ENCODE data around the gene UXS1. TPM values are rescaled to one million over a fixed set of nuclear protein-coding genes. Genes with fewer than 3 reads are reported as not detected.

UXS1 gene
- polyA plus RNA-seq, 1 of the 3 experiments (the other 2 are of a cell fraction): 55.9 TPM

- 85% methylated on average over 3 of the region's 6 CpGs for WGBS (ENCODE audit: low lambda C conversion rate)
- no peaks in the 10 kb centered on the region for H3K27me3 ChIP-seq (ENCODE audit: insufficient read depth)
- H3K9me2 ChIP-seq: no peaks in the 10 kb centered on the region
- H3F3A ChIP-seq (replicated peaks; ENCODE audit: insufficient read depth): no peaks in the 10 kb centered on the region
- no peak overlapping the region for H3K27ac ChIP-seq (ENCODE audit: low read depth in 2 of 2, low read length in 1 of 2)
- POLR2A ChIA-PET: no interaction called here
- H3K9me3 ChIP-seq: no peaks in the 10 kb centered on the region
- CTCF ChIA-PET: no interaction called here
- H3K4me2 ChIP-seq: no peak overlapping the region
- peaks cover 5 to 30% of the 10 kb centered on the region in 2 experiments for H3K36me3 ChIP-seq (replicated peaks in 1 of 2; ENCODE audit: control insufficient read depth in 1 of 2, insufficient read depth in 2 of 2, low read length in 1 of 2)
- H2AFZ ChIP-seq (ENCODE audit: low read depth): no peak overlapping the region
- H3K4me3 ChIP-seq (ENCODE audit: low read depth in 2 of 2, low read length in 1 of 2): no peak overlapping the region
- H3K4me1 ChIP-seq (ENCODE audit: control insufficient read depth in 1 of 2, insufficient read depth in 2 of 2, low read depth in 1 of 2, low read length in 1 of 2): no peaks in the 10 kb centered on the region; a peak in 1 of 4 replicates
- H3K9ac ChIP-seq: no peak overlapping the region
- no peak for DNase-seq
- no peak for TF ChIP-seq ZBTB33 (IDR thresholded peaks at IDR 0.05; ENCODE audit: borderline replicate concordance, low read depth)
- no peak for TF ChIP-seq CTCF (IDR thresholded peaks at IDR 0.05)
- TF ChIP-seq SIN3A (IDR thresholded peaks at IDR 0.05; ENCODE audit: borderline replicate concordance, low read depth, low read length): no peak
- TF ChIP-seq FOSL2 (IDR thresholded peaks at IDR 0.05; ENCODE audit: borderline replicate concordance, low read depth): no peak
- TF ChIP-seq RFX5 (IDR thresholded peaks at IDR 0.05; ENCODE audit: low read length): no peak
- no peak for TF ChIP-seq GABPA (IDR thresholded peaks at IDR 0.05; ENCODE audit: low read depth)
- TF ChIP-seq FOXM1 (IDR thresholded peaks at IDR 0.05; ENCODE audit: low read depth): no peak
- TF ChIP-seq CHD2 (IDR thresholded peaks at IDR 0.05; ENCODE audit: low read length, partially characterized antibody): no peak
- TF ChIP-seq POLR2AphosphoS5 (IDR thresholded peaks at IDR 0.05; ENCODE audit: low read depth, low read length): no peak
- TF ChIP-seq JUND (IDR thresholded peaks at IDR 0.05): no peak
- no peak for TF ChIP-seq TEAD4 (IDR thresholded peaks at IDR 0.05; ENCODE audit: borderline replicate concordance, insufficient read depth)
- TF ChIP-seq GATA2 (CRISPR knock-in tag; IDR thresholded peaks at IDR 0.05): no peak
- TF ChIP-seq MXI1 (IDR thresholded peaks at IDR 0.05; ENCODE audit: low read depth, low read length): no peak
- no peak for TF ChIP-seq RCOR1 (IDR thresholded peaks at IDR 0.05; ENCODE audit: low read length)
- TF ChIP-seq EZH2phosphoT487 (IDR thresholded peaks at IDR 0.05; ENCODE audit: borderline replicate concordance, low read depth): no peak
- H3K79me2 ChIP-seq (ENCODE audit: insufficient read depth): no peaks in the 10 kb centered on the region
- no peaks in the 10 kb centered on the region for H4K20me1 ChIP-seq (ENCODE audit: insufficient read depth)
Measured at GRCh38 chr2:106120432-106120831, 73.7 kb downstream of the UXS1 start.

- no peak for TF ChIP-seq MEF2A (IDR thresholded peaks at IDR 0.05; ENCODE audit: borderline replicate concordance, low read depth)
- TF ChIP-seq RCOR1 (IDR thresholded peaks at IDR 0.05; ENCODE audit: low read length): no peak
- no peak for TF ChIP-seq CHD2 (IDR thresholded peaks at IDR 0.05; ENCODE audit: low read length, partially characterized antibody)
- no peak for TF ChIP-seq USF2 (IDR thresholded peaks at IDR 0.05; ENCODE audit: borderline replicate concordance, low read depth, low read length)
- no peak for TF ChIP-seq JUND (IDR thresholded peaks at IDR 0.05)
- no peak for TF ChIP-seq EP300 (IDR thresholded peaks at IDR 0.05; ENCODE audit: borderline replicate concordance in 1 of 2, low read depth in 1 of 2, low read length in 1 of 2)
- 91% methylated on average over 4 of the region's 6 CpGs for WGBS (ENCODE audit: low lambda C conversion rate)
- H3K79me2 ChIP-seq (ENCODE audit: insufficient read depth): no peaks in the 10 kb centered on the region
- CTCF ChIA-PET: no interaction called here
- no peaks in the 10 kb centered on the region; a peak in 1 of 4 replicates for H3K4me1 ChIP-seq (ENCODE audit: control insufficient read depth in 1 of 2, insufficient read depth in 2 of 2, low read depth in 1 of 2, low read length in 1 of 2)
- no peaks in the 10 kb centered on the region for H3K9me2 ChIP-seq
- peaks cover 0 to 30% of the 10 kb centered on the region in 2 experiments for H3K36me3 ChIP-seq (replicated peaks in 1 of 2; ENCODE audit: control insufficient read depth in 1 of 2, insufficient read depth in 2 of 2, low read length in 1 of 2)
- no peaks in the 10 kb centered on the region for H3K9me3 ChIP-seq
- H3F3A ChIP-seq (replicated peaks; ENCODE audit: insufficient read depth): no peaks in the 10 kb centered on the region
- H3K4me2 ChIP-seq: no peak overlapping the region
- no peak overlapping the region for H2AFZ ChIP-seq (ENCODE audit: low read depth)
- H3K27me3 ChIP-seq (ENCODE audit: insufficient read depth): no peaks in the 10 kb centered on the region
- H3K9ac ChIP-seq: no peak overlapping the region
- no peak for DNase-seq
- H4K20me1 ChIP-seq (ENCODE audit: insufficient read depth): no peaks in the 10 kb centered on the region
- POLR2A ChIA-PET: no interaction called here
- H3K4me3 ChIP-seq (ENCODE audit: low read depth in 2 of 2, low read length in 1 of 2): no peak overlapping the region
- H3K27ac ChIP-seq (ENCODE audit: low read depth in 2 of 2, low read length in 1 of 2): no peak overlapping the region
Measured at GRCh38 chr2:106119074-106119473, 75.0 kb downstream of the UXS1 start.
